Measurements from ENCODE around the gene VAPB. TPM values are rescaled to one million over a fixed set of nuclear protein-coding genes. Genes with fewer than 3 reads are reported as not detected.
A peak's percentile ranks its signal among the peaks of the same experiment; 100 is the strongest.

The VAPB gene
- total RNA-seq, 1 experiment from 2014 or later, result 65.1 TPM

- Histone ChIP-seq H3K18ac (ENCODE audit: insufficient read length, low read depth, low read length) (peak overlapping the region; percentile 89), H2BK120ac (ENCODE audit: low read depth, low read length, poor library complexity, severe bottlenecking) (peak overlapping the region; percentile 75), H3K79me1 (ENCODE audit: insufficient read depth, low read depth, low read length, poor library complexity, severe bottlenecking) (no peaks in the 10 kb centered on the region), H2BK15ac (ENCODE audit: low read depth, low read length) (no peak overlapping the region), H2AFZ (ENCODE audit: low read length) (no peak overlapping the region), H3K4me2 (ENCODE audit: insufficient read depth, insufficient read length, low read length) (peak overlapping the region; percentile 86), H2BK20ac (ENCODE audit: low read depth, low read length, poor library complexity, severe bottlenecking) (no peak overlapping the region), H2BK12ac (ENCODE audit: insufficient read length, low read depth, low read length) (peak overlapping the region; percentile 78), H4K20me1 (ENCODE audit: control insufficient read depth, insufficient read depth, insufficient read length) (no peaks in the 10 kb centered on the region), H4K91ac (ENCODE audit: insufficient read length, low read depth, low read length) (no peak overlapping the region), H2BK5ac (ENCODE audit: insufficient read length, low read length) (no peak overlapping the region), H3K9ac (ENCODE audit: extremely low read depth, insufficient read length, low read length) (no peak overlapping the region), H3K4ac (ENCODE audit: low read depth, low read length) (peak overlapping the region; percentile 5; the same call in 1 of the 2 replicates), H3K56ac (ENCODE audit: insufficient read length, low read depth, low read length) (no peak overlapping the region), H3K79me2 (ENCODE audit: insufficient read depth, low read length) (no peaks in the 10 kb centered on the region), H4K5ac (ENCODE audit: insufficient read length, low read depth, low read length) (peak overlapping the region; percentile 94), H3K4me1 (ENCODE audit: insufficient read depth, low read length) (peaks cover 8% of the 10 kb centered on the region; the same call in 1 of the 2 replicates), H2AK5ac (ENCODE audit: insufficient read length, low read length) (no peak overlapping the region), H3K14ac (ENCODE audit: insufficient read depth, low read length) (peak overlapping the region; percentile 90; the same call in 1 of the 2 replicates), H3T11ph (ENCODE audit: low read length) (no peak overlapping the region), H3K27me3 (ENCODE audit: insufficient read depth, low read length) (no peaks in the 10 kb centered on the region), H3K23me2 (ENCODE audit: insufficient read length, low read depth, low read length, poor library complexity, severe bottlenecking) (peaks cover 6% of the 10 kb centered on the region), H4K8ac (replicated peaks; ENCODE audit: insufficient read length, low read depth, low read length) (peak overlapping the region; percentile 40), H3K9me3 (ENCODE audit: control insufficient read depth, low read depth, low read length) (no peaks in the 10 kb centered on the region), H3K23ac (ENCODE audit: insufficient read length, low read depth, low read length) (no peak overlapping the region), H3K27ac (ENCODE audit: insufficient read length, low read depth, low read length) (peak overlapping the region; percentile 48)
- DNase-seq, result peak; percentile 57
- peak overlapping the region; percentile 71 to 96 (median 89) for H3K27ac Mint-ChIP-seq
- H3K4me3 Mint-ChIP-seq, result peak overlapping the region in 1 of 2 experiments; percentile 11; a peak in 3 of 5 replicates
- no peaks in the 10 kb centered on the region for H3K27me3 Mint-ChIP-seq (ENCODE audit: low read depth)
- no CpG with 5 or more reads among the region's 19 CpGs for WGBS (ENCODE audit: extremely low coverage, insufficient read length, low lambda C conversion rate)
- peaks cover 0 to 4% of the 10 kb centered on the region in 2 experiments; a peak in 2 of 5 replicates for H3K9me3 Mint-ChIP-seq
- no peak for TF ChIP-seq CTCF (conservative IDR thresholded peaks at IDR 0.05)
- H3K36me3 Mint-ChIP-seq (ENCODE audit: insufficient read depth in 1 of 3, low read depth in 3 of 3), result peaks cover 0 to 4% (median 0%) of the 10 kb centered on the region in 3 experiments; a peak in 1 of 7 replicates
- peaks cover 37 to 58% of the 10 kb centered on the region in 2 experiments for H3K4me1 Mint-ChIP-seq
Measured at GRCh38 chr20:58374027-58374850, 14.8 kb upstream of the VAPB start.
